Astrocyte (in vitro differentiated cells and primary cell): ENCODE measurements around the gene SPON1. TPM values are rescaled to one million over a fixed set of nuclear protein-coding genes. Genes with fewer than 3 reads are reported as not detected.

Experiments used
- DNase-seq: peaks from one replicate; pipeline ENCODE4 v3.0.0-alpha.2; 2010; ENCODE audit warnings: low read depth
- FAIRE-seq: peaks from 2 replicates; lab custom pipeline; 2011; peaks lifted over from hg19 to GRCh38; lab: Jason Lieb, UNC
- H2AFZ ChIP-seq: 2 replicates; pipeline ENCODE4 v1.6.0; 2012; ENCODE audit warnings: low read depth, low read length, inconsistent platforms
- H3K27ac ChIP-seq: 2 replicates; pipeline ENCODE4 v1.5.1; 2011; ENCODE audit warnings: low read depth, low read length, inconsistent platforms
- H3K27me3 ChIP-seq: 2 replicates; pipeline ENCODE4 v1.6.0; 2011; ENCODE audit warnings: low read length, inconsistent platforms; ENCODE audit not compliant: insufficient read depth
- H3K36me3 ChIP-seq: 2 replicates; pipeline ENCODE4 v1.5.1; 2011; ENCODE audit warnings: low read length, inconsistent platforms; ENCODE audit not compliant: insufficient read depth
- H3K4me1 ChIP-seq: 2 replicates; pipeline ENCODE4 v1.5.1; 2011; ENCODE audit warnings: low read length, inconsistent platforms; ENCODE audit not compliant: insufficient read depth
- H3K4me2 ChIP-seq: 2 replicates; pipeline ENCODE4 v1.6.0; 2012; ENCODE audit warnings: low read length, inconsistent platforms
- H3K4me3 ChIP-seq: 2 replicates; pipeline ENCODE4 v1.5.1; 2011; ENCODE audit warnings: low read depth, mild to moderate bottlenecking, low read length, inconsistent platforms; ENCODE audit not compliant: insufficient read depth
- H3K79me2 ChIP-seq: 2 replicates; pipeline ENCODE4 v1.6.0; 2012; ENCODE audit warnings: mild to moderate bottlenecking, low read length, inconsistent platforms; ENCODE audit not compliant: insufficient read depth
- H3K9ac ChIP-seq: 2 replicates; pipeline ENCODE4 v1.6.0; 2012; ENCODE audit warnings: mild to moderate bottlenecking, low read length, inconsistent platforms
- H3K9me3 ChIP-seq: 2 replicates; pipeline ENCODE4 v1.5.1; 2012; ENCODE audit warnings: low read depth, mild to moderate bottlenecking, low read length, inconsistent platforms; ENCODE audit not compliant: insufficient read depth
- H4K20me1 ChIP-seq: 2 replicates; pipeline ENCODE4 v1.6.0; 2012; ENCODE audit warnings: low read length, inconsistent platforms; ENCODE audit not compliant: insufficient read depth
- H3K27ac Mint-ChIP-seq: one replicate; pipeline ENCODE4 v1.8.0; 2021; ENCODE audit warnings: mild to moderate bottlenecking, mixed read lengths; ENCODE audit not compliant: unreplicated experiment
- H3K27me3 Mint-ChIP-seq: one replicate; pipeline ENCODE4 v1.8.0; 2021; ENCODE audit warnings: low read depth, mixed read lengths; ENCODE audit not compliant: unreplicated experiment
- H3K36me3 Mint-ChIP-seq: one replicate; pipeline ENCODE4 v1.8.0; 2021; ENCODE audit warnings: low read depth, mixed read lengths; ENCODE audit not compliant: unreplicated experiment
- H3K4me1 Mint-ChIP-seq: one replicate; pipeline ENCODE4 v1.8.0; 2021; ENCODE audit warnings: low read depth, mixed read lengths; ENCODE audit not compliant: unreplicated experiment
- H3K4me3 Mint-ChIP-seq: one replicate; pipeline ENCODE4 v1.8.0; 2021; ENCODE audit warnings: mild to moderate bottlenecking, moderate library complexity, mixed read lengths; ENCODE audit not compliant: unreplicated experiment
- H3K9me3 Mint-ChIP-seq: one replicate; pipeline ENCODE4 v1.8.0; 2021; ENCODE audit warnings: mild to moderate bottlenecking, mixed read lengths; ENCODE audit not compliant: unreplicated experiment
- EZH2 ChIP-seq: IDR thresholded peaks from 2 replicates; pipeline ENCODE4 v1.6.1; 2012; ENCODE audit warnings: mild to moderate bottlenecking, low read length, inconsistent platforms; ENCODE audit not compliant: insufficient read depth
- total RNA-seq: library from RNA; stranded (reverse); gene quantifications from 2 replicates; pipeline ENCODE4 v1.2.1, GENCODE V29; 2021
- TF ChIP-seq, protein P1 (sequence below): IDR thresholded peaks from 2 replicates; pipeline ENCODE4 v1.5.1; 2011; ENCODE audit warnings: low read depth, mild to moderate bottlenecking, inconsistent platforms, low read length, moderate library complexity; ENCODE audit not compliant: insufficient read depth

SPON1 gene
- total RNA-seq, 1 donor from 2014 or later = 2.0 TPM

DNA sequence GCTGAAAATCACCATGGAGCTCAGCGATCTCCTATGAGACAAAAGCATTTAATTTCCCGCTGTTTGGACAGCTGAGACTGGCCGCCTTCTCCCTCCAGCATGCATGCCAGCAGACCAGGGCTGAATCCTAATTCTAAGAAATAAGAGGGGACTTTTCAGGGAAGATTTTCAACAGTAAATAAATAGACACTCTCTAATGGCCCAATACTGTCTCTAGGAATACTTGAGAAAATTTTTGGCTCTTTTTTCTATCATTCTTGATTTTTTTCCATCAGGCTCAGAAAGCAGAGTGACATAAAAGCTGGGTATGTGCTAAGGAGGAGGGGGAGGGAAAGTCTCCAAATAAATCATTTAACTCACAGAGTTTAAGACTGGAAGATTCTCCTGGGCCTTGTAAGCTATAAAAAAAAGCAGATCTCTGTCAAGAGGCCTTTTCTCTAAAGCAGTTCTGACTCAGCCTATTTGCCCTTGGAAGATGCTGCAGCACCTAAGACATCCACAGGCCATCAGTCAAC is 17.6 kb upstream of the SPON1 start:
- Mint-ChIP-seq H3K27ac (no peak overlapping the region), H3K4me1 (peaks cover 28% of the 10 kb centered on the region), H3K4me3 (no peak overlapping the region), H3K27me3 (peaks cover 9% of the 10 kb centered on the region), H3K9me3 (no peaks in the 10 kb centered on the region), H3K36me3 (no peaks in the 10 kb centered on the region)
- TF ChIP-seq EZH2 = no peak
- TF ChIP-seq, protein P1, sequence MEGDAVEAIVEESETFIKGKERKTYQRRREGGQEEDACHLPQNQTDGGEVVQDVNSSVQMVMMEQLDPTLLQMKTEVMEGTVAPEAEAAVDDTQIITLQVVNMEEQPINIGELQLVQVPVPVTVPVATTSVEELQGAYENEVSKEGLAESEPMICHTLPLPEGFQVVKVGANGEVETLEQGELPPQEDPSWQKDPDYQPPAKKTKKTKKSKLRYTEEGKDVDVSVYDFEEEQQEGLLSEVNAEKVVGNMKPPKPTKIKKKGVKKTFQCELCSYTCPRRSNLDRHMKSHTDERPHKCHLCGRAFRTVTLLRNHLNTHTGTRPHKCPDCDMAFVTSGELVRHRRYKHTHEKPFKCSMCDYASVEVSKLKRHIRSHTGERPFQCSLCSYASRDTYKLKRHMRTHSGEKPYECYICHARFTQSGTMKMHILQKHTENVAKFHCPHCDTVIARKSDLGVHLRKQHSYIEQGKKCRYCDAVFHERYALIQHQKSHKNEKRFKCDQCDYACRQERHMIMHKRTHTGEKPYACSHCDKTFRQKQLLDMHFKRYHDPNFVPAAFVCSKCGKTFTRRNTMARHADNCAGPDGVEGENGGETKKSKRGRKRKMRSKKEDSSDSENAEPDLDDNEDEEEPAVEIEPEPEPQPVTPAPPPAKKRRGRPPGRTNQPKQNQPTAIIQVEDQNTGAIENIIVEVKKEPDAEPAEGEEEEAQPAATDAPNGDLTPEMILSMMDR = no peak
- Histone ChIP-seq H3K4me1 (peaks cover 13% of the 10 kb centered on the region), H2AFZ (no peak overlapping the region), H3K4me3 (no peak overlapping the region), H3K36me3 (no peaks in the 10 kb centered on the region), H3K27me3 (peaks cover 8% of the 10 kb centered on the region), H3K9me3 (no peaks in the 10 kb centered on the region), H3K27ac (no peak overlapping the region), H4K20me1 (no peaks in the 10 kb centered on the region), H3K9ac (no peak overlapping the region), H3K4me2 (no peak overlapping the region), H3K79me2 (no peaks in the 10 kb centered on the region)
- DNase-seq = no peak
- FAIRE-seq = no peak

- no peak overlapping the region for H2AFZ ChIP-seq
- peaks cover 12% of the 10 kb centered on the region for H3K27me3 ChIP-seq
- peaks cover 9% of the 10 kb centered on the region for H3K27me3 Mint-ChIP-seq
- FAIRE-seq = no peak
- no peak overlapping the region for H3K4me3 Mint-ChIP-seq
- no peak overlapping the region for H3K27ac ChIP-seq
- no peak overlapping the region for H3K9ac ChIP-seq
- H3K4me3 ChIP-seq = no peak overlapping the region
- H3K9me3 ChIP-seq = no peaks in the 10 kb centered on the region
- peaks cover 13% of the 10 kb centered on the region for H3K4me1 ChIP-seq
- H3K27ac Mint-ChIP-seq = no peak overlapping the region
- no peak for TF ChIP-seq EZH2
- TF ChIP-seq, protein P1 = no peak
- H3K36me3 Mint-ChIP-seq = no peaks in the 10 kb centered on the region
- DNase-seq = no peak
- no peaks in the 10 kb centered on the region for H4K20me1 ChIP-seq
- no peaks in the 10 kb centered on the region for H3K9me3 Mint-ChIP-seq
- no peak overlapping the region for H3K4me2 ChIP-seq
- H3K4me1 Mint-ChIP-seq = peaks cover 16% of the 10 kb centered on the region
- no peaks in the 10 kb centered on the region for H3K79me2 ChIP-seq
- no peaks in the 10 kb centered on the region for H3K36me3 ChIP-seq
Observed at GRCh38 chr11:13947379-13947778, 15.1 kb upstream of the SPON1 start.

DNA sequence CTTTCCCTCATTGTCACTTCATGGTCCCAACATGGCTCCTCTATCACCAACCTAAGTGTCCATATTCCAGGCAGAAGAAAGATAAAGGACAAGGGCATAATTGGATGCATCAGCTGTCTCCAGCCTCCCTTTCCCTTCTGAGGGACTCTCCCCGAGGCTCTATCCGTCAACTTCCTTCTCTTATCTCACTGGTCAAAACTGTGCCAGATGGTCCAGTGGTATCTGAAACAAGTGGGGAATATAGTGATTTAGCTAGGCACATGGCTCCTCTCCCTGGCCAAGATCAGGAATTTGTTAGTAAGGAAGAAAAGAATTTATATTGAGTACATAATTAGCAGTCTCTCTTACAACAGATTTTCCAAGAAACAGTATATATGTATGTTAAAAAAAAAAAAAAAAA is 12.6 kb upstream of the SPON1 start:
- Histone ChIP-seq H3K4me2 (no peak overlapping the region), H3K9me3 (no peaks in the 10 kb centered on the region), H3K36me3 (no peaks in the 10 kb centered on the region), H3K27me3 (peaks cover 29% of the 10 kb centered on the region), H2AFZ (no peak overlapping the region), H3K4me1 (no peaks in the 10 kb centered on the region), H3K79me2 (no peaks in the 10 kb centered on the region), H4K20me1 (no peaks in the 10 kb centered on the region), H3K4me3 (no peak overlapping the region), H3K9ac (no peak overlapping the region), H3K27ac (no peak overlapping the region)
- H3K9me3 Mint-ChIP-seq = no peaks in the 10 kb centered on the region
- no peak overlapping the region for H3K27ac Mint-ChIP-seq
- H3K36me3 Mint-ChIP-seq = no peaks in the 10 kb centered on the region
- no peak overlapping the region for H3K4me3 Mint-ChIP-seq
- peaks cover 13% of the 10 kb centered on the region for H3K27me3 Mint-ChIP-seq
- no peak for DNase-seq
- no peak for FAIRE-seq
- peaks cover 6% of the 10 kb centered on the region for H3K4me1 Mint-ChIP-seq
- TF ChIP-seq, protein P1 = no peak
- no peak for TF ChIP-seq EZH2
